Keratinocyte (primary cell): ENCODE results near the gene BRAT1.

Source experiments
- EZH2 ChIP-seq: IDR thresholded peaks from one replicate; pipeline ENCODE4 v1.6.1; 2012; ENCODE audit warnings: inconsistent platforms, mild to moderate bottlenecking, low read length, moderate library complexity
- TF ChIP-seq, protein P1 (sequence below), 3 experiments: IDR thresholded peaks in 1 of 3; conservative IDR thresholded peaks in 1 of 3; optimal IDR thresholded peaks in 1 of 3; 2 replicates in 2 of 3; 3 replicates in 1 of 3; pipeline versions ENCODE3 to v1.5.1; 2011; ENCODE audit warnings: low read length in 3 of 3, mild to moderate bottlenecking in 3 of 3, moderate library complexity in 2 of 3, control low read depth in 1 of 3, inconsistent platforms in 1 of 3; ENCODE audit not compliant: insufficient read depth in 2 of 3; ENCODE audit errors: extremely low read depth in 1 of 3

DNA sequence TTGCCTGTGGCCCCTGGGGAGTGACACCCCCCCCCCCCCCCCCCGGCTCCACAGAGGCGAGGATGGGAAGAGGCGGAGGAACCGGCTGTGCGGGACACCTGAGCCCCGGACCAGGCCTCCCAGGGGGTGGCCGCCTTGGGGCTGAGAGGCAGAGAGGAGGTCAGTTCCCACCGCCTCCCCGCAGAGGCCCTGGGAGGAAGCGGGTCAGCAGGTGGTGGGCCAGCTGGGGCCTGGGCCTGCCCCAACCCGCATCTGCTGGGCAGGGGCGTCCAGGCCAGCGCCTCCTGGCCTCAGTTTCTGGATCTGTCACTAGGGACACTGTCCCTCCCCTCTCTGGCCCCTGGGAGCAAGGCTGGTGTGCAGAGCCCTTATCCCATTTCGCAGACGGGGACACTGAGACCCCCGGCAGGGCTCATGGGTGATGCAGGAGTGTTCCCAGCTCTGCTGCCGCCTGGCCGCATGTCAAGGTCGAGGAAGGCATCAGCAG, 50.4 kb downstream of the BRAT1 start:
- TF ChIP-seq, protein P1, sequence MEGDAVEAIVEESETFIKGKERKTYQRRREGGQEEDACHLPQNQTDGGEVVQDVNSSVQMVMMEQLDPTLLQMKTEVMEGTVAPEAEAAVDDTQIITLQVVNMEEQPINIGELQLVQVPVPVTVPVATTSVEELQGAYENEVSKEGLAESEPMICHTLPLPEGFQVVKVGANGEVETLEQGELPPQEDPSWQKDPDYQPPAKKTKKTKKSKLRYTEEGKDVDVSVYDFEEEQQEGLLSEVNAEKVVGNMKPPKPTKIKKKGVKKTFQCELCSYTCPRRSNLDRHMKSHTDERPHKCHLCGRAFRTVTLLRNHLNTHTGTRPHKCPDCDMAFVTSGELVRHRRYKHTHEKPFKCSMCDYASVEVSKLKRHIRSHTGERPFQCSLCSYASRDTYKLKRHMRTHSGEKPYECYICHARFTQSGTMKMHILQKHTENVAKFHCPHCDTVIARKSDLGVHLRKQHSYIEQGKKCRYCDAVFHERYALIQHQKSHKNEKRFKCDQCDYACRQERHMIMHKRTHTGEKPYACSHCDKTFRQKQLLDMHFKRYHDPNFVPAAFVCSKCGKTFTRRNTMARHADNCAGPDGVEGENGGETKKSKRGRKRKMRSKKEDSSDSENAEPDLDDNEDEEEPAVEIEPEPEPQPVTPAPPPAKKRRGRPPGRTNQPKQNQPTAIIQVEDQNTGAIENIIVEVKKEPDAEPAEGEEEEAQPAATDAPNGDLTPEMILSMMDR (optimal IDR thresholded peaks at IDR 0.05 in 1 of 3, IDR thresholded peaks at IDR 0.05 in 1 of 3, conservative IDR thresholded peaks at IDR 0.05 in 1 of 3; ENCODE audit: extremely low read depth in 1 of 3, insufficient read depth in 2 of 3, low read length in 3 of 3): no peak
- TF ChIP-seq EZH2: peak; percentile 28
